GM10266 (cell line): Measurements from ENCODE around the gene ZFP69B.

ENCODE experiments used
- DNase-seq: peaks from one replicate; pipeline ENCODE4 v3.0.0; 2012; ENCODE audit errors: extremely low spot score
- CTCF ChIP-seq: IDR thresholded peaks from 2 replicates; pipeline ENCODE4 v1.5.1; 2012; ENCODE audit warnings: mild to moderate bottlenecking, low read depth; ENCODE audit not compliant: control insufficient read depth, insufficient read depth; ENCODE audit errors: missing control alignments

Gene ZFP69B

GRCh38 chr1:40435876-40436275 lies 14.4 kb upstream of the ZFP69B start:
- no peak for DNase-seq
- no peak for TF ChIP-seq CTCF

GRCh38 chr1:40438391-40439015 lies 11.8 kb upstream of the ZFP69B start:
- no peak for DNase-seq
- TF ChIP-seq CTCF: peak; percentile 22

GRCh38 chr1:40439247-40439646 lies 11.0 kb upstream of the ZFP69B start:
- no peak for DNase-seq
- no peak for TF ChIP-seq CTCF

DNA sequence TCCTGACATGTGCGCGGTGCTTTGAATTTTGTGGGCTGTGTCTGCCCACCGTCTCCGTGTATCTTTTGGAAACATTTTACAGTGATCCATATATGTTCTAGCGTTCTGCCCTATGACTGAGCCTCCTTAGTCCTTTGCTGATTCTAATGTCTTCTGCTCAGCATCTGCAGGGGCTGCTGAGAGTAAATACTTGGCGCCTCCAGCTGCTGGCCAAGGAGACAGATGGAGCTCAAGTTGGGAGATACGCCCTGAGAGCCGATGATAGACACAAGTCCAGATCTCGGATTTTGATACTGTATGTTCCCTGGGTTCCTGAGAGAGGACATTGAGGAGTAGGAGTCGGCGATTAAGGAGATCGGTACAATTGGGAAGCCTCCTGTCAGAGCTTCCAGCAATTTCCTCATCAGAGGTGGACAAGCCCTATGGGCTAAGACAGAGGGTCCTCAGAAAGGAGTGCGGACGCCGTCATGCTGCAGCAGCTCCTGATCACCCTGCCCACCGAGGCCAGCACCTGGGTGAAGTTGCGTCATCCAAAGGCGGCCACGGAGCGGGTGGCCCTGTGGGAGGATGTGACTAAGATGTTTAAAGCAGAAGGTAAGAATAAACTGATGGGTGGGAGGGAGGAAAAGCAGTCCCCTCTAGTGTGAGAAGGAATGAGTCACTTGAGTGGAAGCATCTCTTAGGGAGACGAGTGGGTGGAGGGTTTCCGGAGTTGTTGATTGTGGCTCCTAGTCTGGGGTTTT lies 390 bp downstream of the ZFP69B start:
- TF ChIP-seq CTCF: no peak
- peak; percentile 71 for DNase-seq

DNA sequence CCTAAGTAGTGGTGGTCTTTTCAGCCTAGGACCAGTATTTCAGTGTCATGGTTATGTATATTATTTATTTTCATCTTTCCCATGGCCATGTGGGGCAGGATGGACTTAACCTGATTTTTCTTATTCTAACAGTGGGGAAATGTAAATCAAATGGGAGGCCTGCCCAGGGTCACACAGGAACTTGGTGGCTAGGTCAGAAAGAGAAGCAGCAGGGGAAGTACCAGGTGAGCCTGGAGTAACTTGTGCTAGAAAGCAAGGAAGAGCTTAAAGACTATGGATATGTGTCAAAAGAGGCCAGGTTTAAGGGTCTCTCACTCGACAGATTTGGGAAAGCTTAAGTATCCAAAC lies 936 bp downstream of the ZFP69B start:
- no peak for TF ChIP-seq CTCF
- DNase-seq: no peak

GRCh38 chr1:40454873-40455272 lies 4.6 kb downstream of the ZFP69B start:
- no peak for TF ChIP-seq CTCF
- no peak for DNase-seq

GRCh38 chr1:40462956-40463590 lies 12.8 kb downstream of the ZFP69B start:
- no peak for DNase-seq
- TF ChIP-seq CTCF: no peak
